ENCODE measurements around the gene PIM3.

PIM3 gene

DNA sequence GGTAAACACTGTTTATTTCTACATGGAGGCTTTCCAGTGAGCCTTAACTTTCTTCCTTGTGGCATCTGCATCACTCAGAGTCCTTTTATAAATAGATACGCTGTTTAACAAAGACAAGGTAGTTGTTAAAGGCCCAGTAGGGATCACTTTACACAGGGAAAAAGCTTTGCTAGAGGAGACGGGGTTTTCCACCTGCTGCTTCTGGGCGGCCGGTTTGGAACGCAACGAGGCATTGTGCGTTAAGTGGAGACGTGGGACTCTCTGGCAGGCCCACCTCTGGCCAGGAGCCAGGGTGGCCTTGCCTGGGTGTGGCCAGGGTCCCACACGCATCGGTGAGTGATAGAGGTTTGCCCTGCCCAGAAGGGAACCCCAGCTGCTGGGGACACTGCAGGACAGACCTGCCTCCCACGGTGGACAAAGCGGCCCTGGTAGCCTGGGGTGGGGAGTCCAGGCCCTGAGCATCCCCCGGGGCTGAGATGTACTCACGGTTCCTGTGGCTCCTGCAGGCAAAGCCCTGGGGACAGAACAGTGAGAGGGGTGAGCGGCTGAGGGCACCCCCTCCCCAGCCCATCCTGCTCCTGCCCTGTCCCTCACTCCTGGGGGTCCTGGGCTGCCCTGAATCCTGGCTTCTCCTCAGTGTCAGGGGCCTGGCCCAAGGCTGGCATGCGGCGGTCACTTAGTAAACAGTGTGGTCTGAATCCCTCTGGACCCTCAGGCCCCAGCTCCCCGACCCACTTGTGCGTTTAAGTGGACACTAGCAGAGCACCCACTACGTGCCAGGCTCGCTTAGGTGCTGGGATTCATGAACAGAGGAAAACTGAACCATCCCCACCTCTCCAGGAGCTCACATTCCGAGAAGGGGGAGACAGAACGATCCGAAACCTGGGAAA is 47.8 kb downstream of the PIM3 start:
- DNase-seq: no peak

DNA sequence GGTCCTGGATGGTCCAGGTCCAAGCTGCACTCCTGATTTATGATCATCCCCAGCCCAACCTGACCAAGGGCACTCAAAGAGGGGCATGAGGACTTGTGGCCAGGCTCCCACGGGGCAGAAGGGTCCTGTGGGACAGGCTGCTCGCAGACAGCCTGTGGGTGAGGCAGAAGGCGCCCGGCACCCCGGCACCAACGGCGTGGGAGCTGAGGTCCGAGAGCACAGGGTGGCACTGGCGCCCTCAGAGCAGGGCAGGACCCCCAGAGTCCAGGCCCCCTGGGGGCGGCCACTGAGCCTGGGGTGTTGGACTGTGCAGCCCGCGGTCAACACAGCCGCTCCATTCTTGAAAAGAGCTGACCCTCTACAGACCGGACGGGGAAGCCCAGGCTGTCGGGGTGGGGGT is 48.7 kb downstream of the PIM3 start:
- no peak for DNase-seq

DNA sequence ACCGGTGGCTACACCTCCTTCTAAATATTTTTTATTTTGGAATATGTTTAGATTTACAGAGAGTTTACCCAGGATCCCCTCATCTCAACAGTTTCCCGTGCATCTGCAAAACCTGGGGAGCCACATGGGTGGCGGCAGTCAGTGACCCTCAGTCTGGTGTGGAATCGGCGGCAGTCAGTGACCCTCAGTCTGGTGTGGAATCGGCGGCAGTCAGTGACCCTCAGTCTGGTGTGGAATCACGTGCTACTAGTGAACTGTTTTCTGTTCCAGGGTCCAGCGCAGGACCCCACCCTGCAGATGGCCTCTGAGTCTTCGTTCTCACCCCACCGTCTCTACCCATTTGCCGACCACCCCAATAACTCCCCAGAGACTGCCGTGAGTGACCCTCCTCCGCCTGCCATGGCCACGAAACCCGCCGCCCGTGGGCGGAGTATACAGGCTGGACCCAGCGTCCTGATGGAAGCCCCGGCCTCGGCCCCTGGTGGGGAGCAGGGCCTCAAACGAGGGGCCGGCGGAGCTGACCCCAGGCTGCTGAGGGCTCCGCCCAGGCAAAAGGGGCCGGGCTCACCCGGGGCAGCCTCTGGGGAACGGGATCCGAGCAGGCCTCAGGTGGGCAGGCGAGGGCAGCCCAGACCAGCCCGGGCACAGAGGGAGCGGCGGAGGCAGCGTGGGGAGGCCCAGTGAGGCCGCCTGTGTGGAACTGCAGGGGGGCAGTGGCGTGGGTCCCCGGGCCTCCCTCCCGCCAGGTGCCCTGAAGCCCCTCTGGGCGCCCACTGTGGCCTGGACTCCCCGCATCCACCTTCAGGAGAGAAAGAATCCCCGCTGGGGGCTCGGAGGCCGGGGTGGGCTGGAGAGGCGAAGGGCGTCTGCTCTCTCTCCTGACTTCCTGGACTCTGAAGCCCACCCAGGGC is 49.4 kb downstream of the PIM3 start:
- DNase-seq: no peak

DNA sequence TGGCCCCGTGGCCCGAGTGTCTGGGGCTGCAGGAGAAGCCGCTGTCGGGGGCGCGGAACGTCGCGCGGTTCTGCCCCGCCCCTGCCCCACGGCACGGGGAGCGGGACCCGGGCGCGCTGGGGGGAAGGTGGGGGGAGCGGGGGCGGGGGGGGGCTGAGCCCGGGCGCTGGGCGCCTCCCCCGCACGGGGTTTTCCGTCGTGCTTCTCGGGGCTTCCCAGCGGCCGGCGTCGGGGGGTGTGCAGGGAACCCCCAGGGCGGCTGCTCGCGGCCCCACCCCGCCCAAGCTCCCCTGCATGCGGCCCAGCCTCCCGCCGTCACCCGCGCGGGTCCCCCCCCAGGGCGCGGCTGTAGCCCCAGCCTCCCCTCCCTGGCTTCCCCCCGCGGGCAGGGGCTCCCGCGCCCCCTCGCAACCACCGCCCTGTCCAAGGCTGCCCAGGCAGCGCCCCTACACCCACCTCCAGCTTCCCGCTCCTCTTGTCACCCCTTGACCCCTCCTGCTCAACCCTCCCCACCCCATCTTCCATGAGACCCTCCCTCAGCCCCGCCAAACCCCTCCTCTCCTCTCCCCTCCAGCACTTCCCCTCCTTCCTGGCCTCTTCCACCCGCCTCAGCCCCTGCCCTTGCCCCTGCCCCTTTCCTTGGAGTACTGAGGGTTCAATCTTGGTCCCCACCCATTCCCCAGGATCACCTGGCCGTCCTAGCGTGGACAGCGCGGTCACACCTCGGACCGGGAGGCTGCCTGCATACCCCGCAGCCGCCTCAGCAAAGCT is 50.3 kb downstream of the PIM3 start:
- DNase-seq: no peak

DNA sequence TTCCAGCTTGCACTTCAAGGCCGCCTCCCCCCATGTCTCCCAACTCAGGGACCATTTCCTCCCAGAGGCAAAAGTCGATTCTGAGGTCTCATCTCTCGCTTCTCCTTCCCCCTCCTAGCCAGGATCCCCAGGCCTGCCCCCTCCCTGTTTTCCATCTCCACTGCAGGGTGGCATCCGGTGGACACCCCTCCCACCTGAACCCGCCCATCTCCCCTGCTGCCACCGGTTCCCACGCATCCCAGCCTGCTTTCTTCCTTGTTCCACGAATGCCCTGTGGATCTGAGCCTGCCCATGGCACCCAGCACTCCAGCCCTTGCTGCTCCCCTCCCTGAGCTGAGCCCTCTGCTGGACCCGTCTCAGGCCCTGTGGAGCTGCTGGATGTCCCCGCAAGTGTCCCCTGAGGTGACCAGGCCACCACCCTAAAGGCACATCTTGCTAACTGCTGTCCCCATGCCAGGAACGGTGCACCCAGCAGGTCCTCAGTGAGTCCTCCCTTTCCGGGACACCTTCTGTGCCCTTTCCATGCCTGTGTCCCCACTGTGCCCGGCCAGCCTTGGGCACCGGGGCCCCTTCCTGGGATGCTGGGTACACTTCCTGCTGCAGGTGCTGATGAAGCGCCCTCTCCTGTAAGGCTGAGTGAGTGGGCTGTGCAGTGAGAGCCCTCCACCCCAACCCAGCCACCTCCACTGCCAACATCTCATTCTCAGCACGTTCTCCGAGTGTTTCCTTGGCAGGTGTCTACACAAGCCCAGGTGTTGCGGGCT is 51.1 kb downstream of the PIM3 start:
- DNase-seq: no peak

DNA sequence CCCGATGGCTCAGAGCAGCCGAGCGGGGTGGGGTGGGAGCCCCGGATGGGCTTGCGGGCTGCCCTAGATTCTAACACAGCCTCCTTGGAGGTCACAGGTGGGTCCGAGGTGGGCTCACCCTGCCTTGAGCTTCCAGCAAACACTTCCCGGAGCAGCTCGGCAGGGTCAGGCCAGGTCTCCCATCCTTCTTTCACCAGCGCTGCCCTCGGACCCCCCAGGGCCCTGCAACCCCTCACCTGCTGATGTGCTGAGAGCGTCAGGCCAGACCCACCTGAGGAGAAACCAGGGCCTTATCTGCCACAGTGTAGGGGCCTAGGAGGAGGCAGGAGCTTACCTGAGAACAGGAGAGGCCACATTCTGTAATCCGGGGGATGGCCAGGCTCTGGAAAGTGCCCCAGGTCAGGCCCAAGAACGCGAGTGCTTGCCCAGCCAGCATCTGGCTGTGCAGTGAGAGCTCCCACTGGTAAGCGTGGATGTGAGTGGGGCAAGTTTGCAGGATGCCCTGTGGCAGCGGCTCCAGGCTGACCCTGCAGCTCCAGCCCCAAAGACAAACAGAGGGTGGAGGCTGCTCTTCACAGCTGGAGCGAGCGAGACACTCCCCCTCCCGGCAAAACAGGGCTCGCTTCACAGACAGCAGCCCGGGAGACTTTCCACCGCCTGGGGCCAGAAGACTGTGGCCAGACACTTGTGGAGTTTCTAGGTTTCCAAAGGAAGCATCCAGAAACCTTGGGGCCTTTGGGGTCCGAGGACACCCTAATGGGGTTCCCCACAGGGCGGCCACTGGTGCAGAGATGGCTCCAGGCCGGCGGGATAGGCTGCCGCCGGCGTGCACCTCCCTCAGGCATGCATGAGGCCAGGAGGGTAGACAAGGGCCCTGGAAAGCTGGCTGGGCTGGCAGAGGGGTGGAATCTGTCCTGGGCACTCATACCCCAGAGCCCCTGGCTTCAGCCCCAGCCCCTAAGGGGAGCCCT is 51.9 kb downstream of the PIM3 start, which contains the start of gene IL17REL:
IL17REL (minus strand) TSS at position 555 of the 971 bp plus-strand sequence; CDS start at position 436, 119 bp downstream.
- DNase-seq: no peak
